ENCODE results near the gene GGA3.
"Not testable (repeated sequence)": the region's sequence is repeated elsewhere in the genome, so short reads cannot be mapped to it uniquely, and the experiment has no call there.

Gene GGA3

DNA sequence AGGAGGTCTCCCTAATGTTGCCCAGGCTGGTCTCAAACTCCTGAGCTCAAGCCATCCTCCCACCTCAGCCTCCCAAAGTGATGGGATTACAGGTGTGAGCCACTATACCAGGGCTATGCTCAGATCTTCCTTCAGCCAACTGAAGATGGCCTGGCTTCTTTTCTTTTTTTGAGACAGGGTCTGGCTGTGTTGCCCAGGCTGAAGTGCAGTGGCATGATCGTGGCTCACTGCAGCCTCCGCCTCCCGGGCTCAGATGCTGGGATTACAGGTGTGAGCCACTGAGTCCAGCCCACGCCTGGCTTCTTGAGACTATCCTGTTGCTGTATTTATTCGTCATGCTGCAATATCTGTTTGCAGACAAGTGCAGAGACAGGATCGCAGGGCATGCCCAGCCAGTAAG, 23.7 kb upstream of the GGA3 start:
- DNase-seq (ENCODE audit: low read depth), result no peak
- no peak overlapping the region for H3K4me3 ChIP-seq (ENCODE audit: low read length)
- no peak for TF ChIP-seq CTCF (conservative IDR thresholded peaks at IDR 0.05; ENCODE audit: low read length)

GRCh38 chr17:75280189-75280588, 18.8 kb upstream of the GGA3 start:
- not testable (repeated sequence) for DNase-seq (ENCODE audit: low read depth); H3K4me3 ChIP-seq (ENCODE audit: low read length)

- no peak overlapping the region for H3K4me3 ChIP-seq (ENCODE audit: low read length)
- peak; percentile 92 for DNase-seq (ENCODE audit: low read depth)
- TF ChIP-seq CTCF (conservative IDR thresholded peaks at IDR 0.05; ENCODE audit: low read length), result no peak
These were observed 16.3 kb upstream of the GGA3 start for GRCh38 chr17:75277664-75278071.

DNA sequence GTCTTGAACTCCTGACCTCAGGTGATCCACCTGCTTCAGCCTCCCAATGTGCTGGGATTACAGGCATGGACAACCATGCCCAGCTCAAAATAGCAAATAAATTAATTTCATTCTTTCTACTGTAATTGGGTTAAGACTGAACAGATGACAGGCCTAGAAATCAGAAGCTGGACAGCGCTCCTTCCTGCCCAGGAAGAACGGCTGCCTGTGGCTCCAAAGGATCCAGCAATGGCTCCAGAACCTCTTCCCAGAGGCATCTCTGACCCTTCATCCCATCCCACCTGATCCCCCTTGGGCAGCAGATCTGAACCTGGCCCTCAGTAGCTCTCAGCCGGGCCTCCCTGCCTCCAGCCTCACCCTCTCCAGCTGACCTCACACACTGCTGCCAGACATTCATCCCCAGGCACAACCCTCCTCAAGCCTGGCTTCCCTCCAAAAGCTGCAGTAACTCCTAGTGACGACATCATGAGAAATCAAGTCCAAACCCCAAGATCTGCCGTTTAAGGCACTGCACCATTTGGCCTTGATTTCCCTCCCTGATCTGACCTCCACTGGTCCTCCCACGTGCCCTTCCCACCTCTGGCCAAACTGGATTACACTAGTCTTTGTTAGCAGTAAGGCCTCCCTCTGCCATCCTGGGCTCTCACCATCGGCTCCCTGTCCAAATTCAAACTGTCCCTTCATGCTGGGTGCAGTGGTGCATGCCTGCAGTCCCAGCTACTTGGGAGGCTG, 12.7 kb upstream of the GGA3 start:
- DNase-seq (ENCODE audit: low read depth), result peak; percentile 75
- no peak overlapping the region for H3K4me3 ChIP-seq (ENCODE audit: low read length)
- TF ChIP-seq CTCF (conservative IDR thresholded peaks at IDR 0.05; ENCODE audit: low read length), result no peak

GRCh38 chr17:75272848-75273184, 11.4 kb upstream of the GGA3 start:
- H3K4me3 ChIP-seq (ENCODE audit: low read length), result no peak overlapping the region
- DNase-seq (ENCODE audit: low read depth), result no peak
- no peak for TF ChIP-seq CTCF (conservative IDR thresholded peaks at IDR 0.05; ENCODE audit: low read length)

- DNase-seq (ENCODE audit: low read depth), result peak; percentile 76
- peak overlapping the region; percentile 72 for H3K4me3 ChIP-seq (ENCODE audit: low read length)
- TF ChIP-seq CTCF (conservative IDR thresholded peaks at IDR 0.05; ENCODE audit: low read length), result no peak
These were observed 10.8 kb upstream of the GGA3 start for GRCh38 chr17:75271955-75272847.

- DNase-seq (ENCODE audit: low read depth), result peak; percentile 55
- peak; percentile 19; the same call in 1 of the 2 replicates for TF ChIP-seq CTCF (conservative IDR thresholded peaks at IDR 0.05; ENCODE audit: low read length)
- peak overlapping the region; percentile 72 for H3K4me3 ChIP-seq (ENCODE audit: low read length)
These were observed 10.0 kb upstream of the GGA3 start for GRCh38 chr17:75271233-75271954.

Data from AG10803 (cell line).